Measurements from ENCODE around the gene PDE2A.

Gene PDE2A

DNA sequence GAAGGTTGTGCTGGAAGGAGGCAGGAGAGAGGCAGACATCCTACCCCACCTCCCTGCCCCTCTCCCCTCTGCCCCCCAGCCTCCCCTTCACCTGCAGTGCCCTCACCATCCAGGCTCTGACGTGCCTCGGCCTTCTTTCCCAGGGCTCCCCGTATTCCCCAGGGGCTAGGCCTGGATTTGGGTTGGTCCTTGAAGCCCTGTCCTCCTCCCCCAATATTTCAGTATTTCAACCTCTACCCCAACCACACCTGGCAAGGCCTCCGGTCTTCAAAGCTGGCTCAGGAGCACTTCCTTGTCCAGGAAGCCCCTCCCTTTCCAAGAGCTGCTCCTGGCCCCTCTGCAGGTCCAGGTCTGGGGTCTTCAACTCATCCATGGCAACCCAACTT is 8.6 kb upstream of the PDE2A start:
- no peak for DNase-seq

DNA sequence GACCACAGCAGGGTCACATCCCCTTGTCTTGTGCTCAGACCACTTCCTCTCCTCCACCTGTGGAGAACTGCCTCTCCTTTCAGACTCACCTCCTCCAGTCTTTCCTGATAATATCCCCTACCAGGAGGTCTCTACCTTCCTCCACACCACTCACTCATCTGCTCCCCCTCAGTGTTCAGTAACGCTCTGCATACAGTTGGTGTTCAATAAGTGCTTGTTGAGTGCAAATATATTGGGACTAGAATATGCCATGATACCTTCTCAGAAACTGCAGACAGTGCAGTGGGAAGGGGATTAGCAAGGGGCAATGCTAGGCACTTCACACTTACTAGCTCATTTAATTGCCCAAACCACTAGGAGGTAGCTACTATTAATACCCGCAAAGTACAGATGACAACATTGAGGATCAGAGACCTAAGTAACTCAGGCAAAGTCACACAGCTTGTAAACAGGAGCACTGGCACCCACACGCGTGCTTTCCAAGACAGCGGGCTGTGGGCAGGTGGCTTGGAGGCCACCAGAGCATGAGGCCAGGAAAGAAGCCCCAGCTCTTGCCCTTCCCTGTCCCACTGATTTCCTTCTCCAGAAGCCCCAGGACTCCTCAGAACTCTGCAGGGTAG is 8.1 kb upstream of the PDE2A start:
- DNase-seq, result no peak

GRCh38 chr11:72681226-72682153 is 7.3 kb upstream of the PDE2A start:
- DNase-seq, result no peak

GRCh38 chr11:72680624-72681158 is 6.5 kb upstream of the PDE2A start:
- no peak for DNase-seq

GRCh38 chr11:72679869-72680268 is 5.6 kb upstream of the PDE2A start:
- DNase-seq, result no peak

- no peak for DNase-seq
These were observed 4.3 kb upstream of the PDE2A start for GRCh38 chr11:72678524-72678923.

GRCh38 chr11:72676861-72677341 is 2.7 kb upstream of the PDE2A start:
- no peak for DNase-seq

GRCh38 chr11:72675221-72675620 is 999 bp upstream of the PDE2A start:
- no peak for DNase-seq

GRCh38 chr11:72673284-72673942 is 809 bp downstream of the PDE2A start:
- no peak for DNase-seq

DNA sequence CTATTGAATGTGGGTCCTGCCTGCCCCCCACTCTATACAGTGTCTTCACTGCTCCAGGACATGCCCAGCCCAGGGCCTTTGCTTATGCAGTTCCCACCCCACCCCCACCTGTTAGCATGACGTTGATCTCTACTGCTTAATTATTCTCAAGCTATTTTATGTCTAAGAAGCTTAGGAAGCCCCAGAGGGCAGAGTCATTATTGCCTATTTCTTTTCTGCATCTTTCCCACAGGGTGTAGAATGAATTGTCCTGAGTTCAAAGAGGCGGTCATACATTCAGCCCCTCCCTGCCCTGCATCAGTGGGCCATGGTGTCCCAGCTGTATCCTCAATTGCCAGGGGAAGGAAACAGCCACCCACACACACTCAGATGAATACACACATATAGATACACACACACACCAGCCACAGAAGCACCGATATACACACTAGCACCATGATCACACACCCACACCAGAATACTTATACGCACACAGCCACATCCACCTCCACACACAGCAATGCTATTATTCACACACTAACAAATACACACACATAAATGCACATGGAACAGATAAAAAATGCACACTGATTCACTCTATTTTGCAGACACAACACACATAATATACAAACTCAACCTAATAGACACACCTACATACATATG is 1.5 kb downstream of the PDE2A start:
- DNase-seq, result no peak

DNA sequence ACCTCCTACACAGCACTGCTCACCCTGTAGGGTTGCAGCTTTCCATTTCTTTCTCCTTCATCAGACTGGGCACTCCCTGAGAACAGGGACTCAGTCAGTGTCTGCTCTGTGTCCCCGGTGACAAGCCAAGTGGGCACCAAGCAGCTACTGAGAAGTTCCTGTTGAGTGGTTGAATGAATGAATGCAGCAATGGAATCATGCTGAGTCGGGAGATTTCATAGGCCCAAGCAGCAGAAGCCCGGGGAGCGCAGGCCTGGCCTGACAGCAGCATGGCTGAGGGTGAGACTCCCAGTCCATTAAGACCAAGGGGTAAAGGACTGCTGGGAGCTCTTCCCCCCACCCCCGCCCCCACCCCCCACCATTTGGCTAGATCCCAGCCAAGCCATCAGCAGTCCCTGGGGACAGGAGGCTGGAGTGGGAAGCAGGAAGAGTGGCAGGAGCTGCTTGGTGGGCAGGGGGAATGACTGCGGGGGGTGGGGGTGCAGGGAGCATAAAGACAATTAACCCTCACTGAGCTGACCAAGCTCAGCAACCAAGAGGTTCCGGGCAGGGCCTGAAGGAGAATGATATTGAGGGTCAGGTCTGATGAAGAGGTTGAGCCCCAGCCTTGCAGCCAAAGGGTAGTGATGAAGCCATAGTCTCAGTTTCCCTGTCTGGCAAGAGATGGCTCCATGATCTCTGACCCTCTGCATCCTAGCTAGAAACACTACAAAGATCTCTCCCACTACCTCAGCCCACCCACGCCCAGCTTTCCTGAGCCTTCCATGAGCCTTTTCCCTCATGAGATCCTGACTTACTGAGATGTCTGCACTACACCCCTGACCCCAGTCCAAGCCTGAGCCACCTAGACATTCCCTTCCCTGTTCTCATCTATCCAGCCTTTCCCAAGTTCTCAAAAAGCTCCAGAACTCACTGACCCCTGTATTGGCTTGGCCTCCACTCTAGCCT is 2.8 kb downstream of the PDE2A start:
- no peak for DNase-seq

- DNase-seq, result no peak
These were observed 4.2 kb downstream of the PDE2A start for GRCh38 chr11:72670041-72670440.

- DNase-seq, result no peak
These were observed 4.7 kb downstream of the PDE2A start for GRCh38 chr11:72669527-72669926.

- no peak for DNase-seq
These were observed 5.4 kb downstream of the PDE2A start for GRCh38 chr11:72668629-72669347.

GRCh38 chr11:72665911-72666472 is 8.2 kb downstream of the PDE2A start:
- no peak for DNase-seq

DNA sequence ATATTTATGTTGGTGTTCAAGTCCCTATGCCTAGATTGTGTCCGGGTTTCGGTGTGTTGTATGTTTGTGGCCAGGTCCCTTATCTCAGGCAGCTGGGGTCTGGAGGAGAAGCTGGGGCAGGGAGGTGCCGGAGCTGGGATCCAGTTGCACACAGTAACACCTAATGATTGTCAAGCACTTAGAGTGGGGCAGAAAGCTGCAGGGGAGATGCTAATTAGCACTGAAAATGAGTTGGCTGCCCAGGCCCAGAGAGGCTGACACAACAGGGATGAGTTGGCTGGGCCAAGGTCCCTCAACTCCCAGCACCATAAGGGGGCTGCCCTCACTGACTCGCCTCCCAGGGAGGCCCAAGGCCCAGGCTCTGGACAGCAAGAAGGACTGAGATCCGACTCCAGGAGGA is 12.2 kb downstream of the PDE2A start:
- DNase-seq, result no peak

DNA sequence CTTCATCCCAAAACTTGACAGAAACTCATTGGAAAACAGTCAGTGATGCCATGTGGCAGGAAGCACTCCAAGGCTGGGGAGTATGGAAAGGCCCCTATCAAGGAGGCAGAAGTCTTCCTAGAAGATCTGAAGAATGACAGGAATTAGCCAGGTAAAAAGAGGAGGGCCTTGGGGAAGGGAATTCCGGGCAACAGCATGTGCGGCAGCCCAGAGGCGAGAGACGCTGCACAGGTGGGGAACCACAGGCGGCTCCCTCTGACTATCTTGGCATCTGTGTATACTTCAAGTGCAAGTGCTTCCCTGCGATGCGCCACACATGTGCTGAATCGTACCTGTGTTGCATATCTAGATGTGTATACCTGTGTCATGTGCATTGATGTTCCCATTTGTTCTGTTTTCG is 12.7 kb downstream of the PDE2A start:
- no peak for DNase-seq

- no peak for DNase-seq
These were observed 15.1 kb downstream of the PDE2A start for GRCh38 chr11:72658989-72659640.

GRCh38 chr11:72657411-72658100 is 16.7 kb downstream of the PDE2A start:
- DNase-seq, result no peak
